Esophagus muscularis mucosa (tissue), 4 donors: ENCODE data around the gene DNM3. TPM values are rescaled to one million over a fixed set of nuclear protein-coding genes. Genes with fewer than 3 reads are reported as not detected.

Experiments
- DNase-seq: peaks from one replicate; pipeline ENCODE4 v3.0.0-alpha.2; 2017; ENCODE audit errors: extremely low spot score
- H3K27ac ChIP-seq, 4 donors: fragments of 200-600 bp; sonication (generic); replicated peaks in 1 of 4; 1 replicate in 3 of 4; 2 replicates in 1 of 4; pipeline ENCODE4 v1.5.1; 2016 to 2019; ENCODE audit warnings: mild to moderate bottlenecking in 1 of 4
- H3K27me3 ChIP-seq, 4 donors: fragments of 200-600 bp; sonication (generic); one replicate each; pipeline versions ENCODE4 v1.5.1 to v1.6.0; 2016 to 2019
- H3K36me3 ChIP-seq, 4 donors: fragments of 200-600 bp; sonication (generic); one replicate each; pipeline ENCODE4 v1.5.1; 2016 to 2019
- H3K4me1 ChIP-seq, 4 donors: fragments of 200-600 bp; sonication (generic); one replicate each; pipeline ENCODE4 v1.5.1; 2016 to 2019
- H3K4me3 ChIP-seq, 4 donors: fragments of 200-600 bp; sonication (generic); 1 replicate in 2 of 4; 2 replicates in 2 of 4; pipeline ENCODE4 v1.5.1; 2016 to 2019; ENCODE audit warnings: mild to moderate bottlenecking in 4 of 4, moderate library complexity in 1 of 4
- H3K9me3 ChIP-seq, 4 donors: fragments of 200-600 bp; sonication (generic); 1 replicate in 3 of 4; 2 replicates in 1 of 4; pipeline ENCODE4 v1.5.1; 2016 to 2019
- CTCF ChIP-seq, 3 experiments: fragments of 200-600 bp in 2 of 3; fragments of 450-650 bp in 1 of 3; sonication (generic) in 2 of 3; IDR thresholded peaks; one replicate each; pipeline ENCODE4 v1.5.1; 2017 to 2019; ENCODE audit warnings: antibody characterized with exemption in 3 of 3, mild to moderate bottlenecking in 2 of 3, moderate library complexity in 1 of 3
- EP300 ChIP-seq: sonication (generic); formaldehyde crosslinking; IDR thresholded peaks from one replicate; pipeline ENCODE4 v1.6.1; 2017; ENCODE audit warnings: antibody characterized with exemption
- POLR2A ChIP-seq: fragments of 450-650 bp; IDR thresholded peaks from one replicate; pipeline ENCODE4 v1.6.1; 2017; ENCODE audit warnings: antibody characterized with exemption, moderate library complexity, mild to moderate bottlenecking, low read depth
- POLR2AphosphoS5 ChIP-seq, 2 donors: sonication (generic); formaldehyde crosslinking; IDR thresholded peaks; one replicate each; pipeline ENCODE4 v1.6.1; 2017; ENCODE audit warnings: antibody characterized with exemption in 2 of 2
- WGBS: methylation state at CpG from one replicate; pipeline ENCODE4 v1.1.5; 2018; 5-methylcytosine and 5-hydroxymethylcytosine counted together
- intact Hi-C: fragments of 100-400 bp; cut with DNase I; formaldehyde crosslinking; loops from one replicate; pipeline ENCODE4 v1.15.1; 2023
- total RNA-seq, 4 donors: library from RNA; depleted of rRNA; stranded (reverse); fragments of >200 nt; gene quantifications; one replicate each; pipeline versions ENCODE4 v1.1.0 to v1.2.1, GENCODE V29; 2016

Gene DNM3
- total RNA-seq, 4 donors from 2014 or later, result 3.3 to 6.4 (median 3.9) TPM

DNA sequence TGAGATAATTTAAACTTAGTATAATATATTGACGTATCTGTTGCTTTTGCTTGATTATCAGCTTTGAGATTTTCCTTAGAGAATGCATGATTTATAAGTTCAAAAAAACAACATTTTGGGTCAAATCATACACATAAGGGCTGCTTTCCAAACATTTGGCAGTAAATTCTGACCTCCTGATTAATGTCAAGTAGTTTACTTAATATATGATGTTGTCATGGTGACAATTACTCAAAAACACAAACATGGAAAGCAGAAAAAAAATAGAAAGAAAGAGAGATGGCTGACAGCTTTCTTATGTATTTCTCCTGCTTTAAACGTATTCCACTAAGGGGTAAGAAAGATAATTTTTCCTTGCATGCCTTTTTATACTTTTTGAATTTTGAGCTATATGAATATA is 320.9 kb downstream of the DNM3 start:
- Histone ChIP-seq H3K27me3 (no peaks in the 10 kb centered on the region), H3K36me3 (no peaks in the 10 kb centered on the region), H3K9me3 (no peaks in the 10 kb centered on the region), H3K27ac (no peak overlapping the region), H3K4me1 (peaks cover 0 to 4% (median 1%) of the 10 kb centered on the region in 4 donors), H3K4me3 (no peak overlapping the region)
- WGBS, result 60% methylated on average over 2 of the region's 2 CpGs
- DNase-seq, result no peak
- intact Hi-C loops, result no loop called here
- TF ChIP-seq POLR2AphosphoS5 (IDR thresholded peaks at IDR 0.05), result no peak
- TF ChIP-seq CTCF (IDR thresholded peaks at IDR 0.05), result no peak
- TF ChIP-seq POLR2A, result no peak
- TF ChIP-seq EP300, result no peak

GRCh38 chr1:172163498-172164215 is 322.4 kb downstream of the DNM3 start:
- DNase-seq, result no peak
- peaks cover 0 to 4% (median 1%) of the 10 kb centered on the region in 4 donors for H3K4me1 ChIP-seq
- H3K36me3 ChIP-seq, result no peaks in the 10 kb centered on the region
- no peak for TF ChIP-seq POLR2AphosphoS5 (IDR thresholded peaks at IDR 0.05)
- no peak for TF ChIP-seq CTCF (IDR thresholded peaks at IDR 0.05)
- no peak for TF ChIP-seq POLR2A
- no peak for TF ChIP-seq EP300
- H3K4me3 ChIP-seq, result no peak overlapping the region
- H3K9me3 ChIP-seq, result no peaks in the 10 kb centered on the region
- no peaks in the 10 kb centered on the region for H3K27me3 ChIP-seq
- intact Hi-C loops, result no loop called here
- H3K27ac ChIP-seq, result no peak overlapping the region
- 79% methylated on average over 4 of the region's 4 CpGs for WGBS

DNA sequence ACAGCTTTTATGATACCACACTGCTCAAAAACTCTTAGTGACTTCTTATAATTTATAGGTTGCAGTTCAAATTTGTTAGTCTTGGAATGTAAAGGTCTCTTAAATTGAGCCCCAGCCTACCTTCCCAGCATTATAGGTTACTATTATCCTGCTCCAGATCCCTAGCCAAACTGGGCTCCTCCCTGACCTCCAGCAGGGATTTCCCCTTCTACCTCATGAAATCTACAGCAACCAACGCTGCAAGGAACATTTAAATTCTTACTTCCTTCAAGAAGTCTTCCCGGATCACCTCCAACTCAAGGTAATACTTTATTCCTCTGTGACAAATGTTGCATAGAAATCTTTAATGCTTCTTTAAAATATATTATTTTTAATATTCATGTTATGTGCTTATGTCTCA is 324.1 kb downstream of the DNM3 start:
- H3K36me3 ChIP-seq, result no peaks in the 10 kb centered on the region
- no peak overlapping the region for H3K4me3 ChIP-seq
- H3K27ac ChIP-seq, result no peak overlapping the region
- H3K27me3 ChIP-seq, result no peaks in the 10 kb centered on the region
- DNase-seq, result no peak
- peaks cover 0 to 4% (median 1%) of the 10 kb centered on the region in 4 donors for H3K4me1 ChIP-seq
- intact Hi-C loops, result no loop called here
- 94% methylated on average over 2 of the region's 2 CpGs for WGBS
- TF ChIP-seq POLR2A, result no peak
- no peaks in the 10 kb centered on the region for H3K9me3 ChIP-seq

DNA sequence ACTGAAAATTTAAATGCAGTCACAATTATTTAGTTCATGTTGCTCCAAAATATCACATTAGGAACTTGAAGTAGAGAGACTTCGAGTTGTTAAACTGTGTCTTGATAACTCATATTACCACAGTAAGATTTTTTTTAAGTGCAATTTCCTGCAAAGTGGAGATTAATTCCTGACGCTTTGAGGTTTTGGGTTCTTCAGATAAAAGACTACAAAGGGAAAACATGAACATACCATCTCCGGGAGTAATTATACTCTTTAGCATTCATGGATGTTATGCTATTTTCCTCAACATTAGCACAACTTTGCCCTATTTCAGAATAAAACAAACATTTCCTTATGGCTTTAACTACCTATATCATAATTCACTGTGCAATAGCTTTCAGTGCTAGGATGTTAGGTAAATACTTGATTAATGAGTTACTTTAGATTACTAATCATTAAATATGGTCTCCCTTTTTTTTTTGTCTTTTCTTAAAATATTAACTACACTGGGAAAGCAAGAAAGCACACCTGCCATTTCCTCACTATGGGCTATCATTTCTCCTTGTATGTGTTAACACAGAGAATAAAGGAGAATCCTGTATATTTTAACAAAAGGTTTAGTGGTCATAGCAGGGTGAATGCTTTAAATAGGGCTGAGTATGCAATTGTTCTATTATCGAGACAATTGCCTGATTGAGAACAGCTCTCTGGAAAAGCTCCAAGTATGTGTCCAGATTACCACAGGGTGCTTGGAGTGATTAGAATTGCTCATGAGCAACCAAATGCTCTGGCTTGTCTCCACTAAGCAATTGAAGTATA is 326.7 kb downstream of the DNM3 start:
- no peak for DNase-seq
- H3K36me3 ChIP-seq, result no peaks in the 10 kb centered on the region
- WGBS, result 59% methylated on average over 4 of the region's 4 CpGs
- TF ChIP-seq POLR2A (no peak), EP300 (no peak), CTCF (IDR thresholded peaks at IDR 0.05) (no peak), POLR2AphosphoS5 (IDR thresholded peaks at IDR 0.05) (no peak)
- no peak overlapping the region for H3K4me3 ChIP-seq
- H3K27me3 ChIP-seq, result no peaks in the 10 kb centered on the region
- no peak overlapping the region for H3K27ac ChIP-seq
- H3K9me3 ChIP-seq, result no peaks in the 10 kb centered on the region
- intact Hi-C loops, result loop anchor here (2.0 kb wide), 1 partner anchor 19 kb away; no protein-coding TSS in a partner anchor
- peaks cover 0 to 4% (median 1%) of the 10 kb centered on the region in 4 donors for H3K4me1 ChIP-seq

DNA sequence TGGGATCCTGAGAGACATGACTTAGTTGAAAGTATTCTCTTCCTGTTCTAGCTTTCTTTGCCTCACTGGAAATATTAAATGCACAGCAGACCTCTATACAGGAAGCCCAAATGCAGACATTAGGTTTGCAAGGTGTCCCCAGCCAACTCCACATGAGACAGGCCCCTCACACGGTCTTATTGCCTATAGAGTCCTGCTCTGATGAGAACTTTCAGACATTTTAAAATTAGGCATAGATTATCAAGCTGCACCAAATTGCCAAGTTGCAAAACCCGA is 327.2 kb downstream of the DNM3 start:
- TF ChIP-seq POLR2AphosphoS5 (IDR thresholded peaks at IDR 0.05), result no peak
- no peak for TF ChIP-seq EP300
- TF ChIP-seq POLR2A, result no peak
- no peak for TF ChIP-seq CTCF (IDR thresholded peaks at IDR 0.05)
- DNase-seq, result no peak
- WGBS, result 82% methylated on average over 2 of the region's 2 CpGs
- H3K36me3 ChIP-seq, result no peaks in the 10 kb centered on the region
- H3K4me1 ChIP-seq, result peaks cover 0 to 2% (median 0%) of the 10 kb centered on the region in 4 donors
- H3K4me3 ChIP-seq, result no peak overlapping the region
- no peaks in the 10 kb centered on the region for H3K9me3 ChIP-seq
- intact Hi-C loops, result loop anchor here (2.0 kb wide), 1 partner anchor 20 kb away; no protein-coding TSS in a partner anchor
- H3K27me3 ChIP-seq, result no peaks in the 10 kb centered on the region
- no peak overlapping the region for H3K27ac ChIP-seq
